Anterior cingulate cortex (tissue), 58 donors: ENCODE results near the gene KARS1.

Experiments
- DNase-seq, 58 donors: peaks; one replicate each; lab custom pipeline; 2025; lab: John Stamatoyannopoulos, UW

KARS1 gene

DNA sequence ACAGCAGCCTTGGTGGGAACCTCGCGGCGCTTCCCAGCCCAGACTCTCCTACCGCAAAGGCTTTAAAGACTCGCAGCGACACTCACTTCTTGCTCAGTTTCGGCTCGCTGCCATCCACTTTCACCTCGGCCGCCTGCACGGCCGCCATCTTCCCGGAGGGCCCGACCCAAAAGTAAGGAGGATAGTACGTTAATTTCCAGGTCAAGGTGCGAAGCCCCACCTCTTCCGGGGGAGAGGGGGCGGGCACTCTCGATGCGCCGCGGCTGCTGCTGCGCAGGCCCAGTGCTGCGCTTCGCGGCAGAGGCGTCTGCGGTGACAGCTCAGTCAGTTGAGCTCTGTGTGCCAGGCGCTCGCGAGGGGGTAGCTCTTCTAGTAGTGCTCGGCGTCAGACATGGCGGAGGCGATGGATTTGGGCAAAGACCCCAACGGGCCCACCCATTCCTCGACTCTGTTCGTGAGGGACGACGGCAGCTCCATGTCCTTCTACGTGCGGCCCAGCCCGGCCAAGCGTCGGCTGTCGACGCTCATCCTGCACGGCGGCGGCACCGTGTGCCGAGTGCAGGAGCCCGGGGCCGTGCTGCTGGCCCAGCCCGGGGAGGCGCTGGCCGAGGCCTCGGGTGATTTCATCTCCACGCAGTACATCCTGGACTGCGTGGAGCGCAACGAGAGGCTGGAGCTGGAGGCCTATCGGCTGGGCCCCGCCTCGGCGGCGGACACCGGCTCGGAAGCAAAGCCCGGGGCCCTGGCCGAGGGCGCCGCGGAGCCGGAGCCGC is at the start of gene KARS1, which contains the start of gene TERF2IP:
Gene KARS1 (minus strand): TSS at position 174 of the 773 bp plus-strand sequence. CDS start 26 bp downstream, at position 148.
Gene TERF2IP (plus strand): TSS at position 282 of the 773 bp plus-strand sequence. CDS start 110 bp downstream, at position 392.
- peak; percentile 73 to 97 (median 93) for DNase-seq

DNA sequence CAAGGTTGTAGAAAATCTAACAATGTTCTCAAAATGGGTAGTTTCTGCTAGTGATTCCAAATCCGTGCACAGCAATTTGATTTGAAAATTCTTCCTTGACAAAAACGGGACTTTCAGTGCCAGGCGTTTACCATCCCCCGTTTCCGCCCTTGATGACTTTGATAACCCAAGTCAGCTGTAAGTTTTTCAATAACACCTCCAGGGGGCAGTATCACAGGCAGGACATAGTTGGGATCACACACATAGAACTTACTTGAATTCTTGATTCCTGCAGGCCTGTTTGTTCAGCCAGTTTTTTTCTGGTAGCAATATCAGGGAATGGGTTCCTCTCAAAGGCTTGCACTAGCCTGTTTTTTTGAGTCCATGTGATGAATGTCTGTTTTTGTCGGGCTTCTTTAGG is 48.2 kb upstream of the KARS1 start:
- DNase-seq = no peak

DNA sequence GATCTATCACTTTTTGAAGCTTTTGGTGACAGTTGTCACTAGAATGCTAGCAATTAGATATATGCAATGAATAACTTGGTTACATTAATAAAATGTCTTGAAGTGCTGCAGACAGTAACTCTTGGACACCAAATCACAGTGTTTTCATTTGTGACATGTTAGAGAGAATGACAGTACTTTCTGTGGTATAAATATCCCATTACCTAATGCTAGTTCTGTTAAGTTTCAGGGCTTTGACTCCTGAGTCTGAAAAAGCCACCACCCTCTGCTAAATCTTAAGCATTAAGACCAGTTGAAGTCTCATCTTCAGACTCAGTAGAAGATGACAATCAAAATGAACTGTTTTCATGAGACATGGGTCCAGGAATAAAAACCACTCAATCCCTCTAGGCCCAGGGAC is 39.9 kb upstream of the KARS1 start:
- no peak for DNase-seq

DNA sequence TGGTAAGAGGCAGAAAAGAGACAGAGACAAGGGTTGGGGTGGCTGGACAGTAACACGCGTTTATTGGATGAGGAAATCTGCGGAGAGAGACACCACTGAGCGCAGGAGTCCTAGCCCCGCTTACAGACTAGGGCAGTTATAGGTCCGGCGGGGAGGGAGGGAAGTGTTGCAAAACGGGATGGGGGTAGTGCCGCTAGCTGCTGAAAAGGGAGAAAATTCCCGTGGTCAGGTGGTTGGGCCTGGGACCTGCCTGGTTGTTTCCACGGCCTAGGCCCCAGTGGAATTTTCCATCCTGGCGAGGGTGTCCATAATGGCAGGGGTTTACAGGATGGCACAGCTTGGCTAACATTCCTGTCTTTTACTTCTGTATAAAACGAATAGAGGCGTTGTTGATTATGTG is 34.8 kb upstream of the KARS1 start:
- no peak for DNase-seq

DNA sequence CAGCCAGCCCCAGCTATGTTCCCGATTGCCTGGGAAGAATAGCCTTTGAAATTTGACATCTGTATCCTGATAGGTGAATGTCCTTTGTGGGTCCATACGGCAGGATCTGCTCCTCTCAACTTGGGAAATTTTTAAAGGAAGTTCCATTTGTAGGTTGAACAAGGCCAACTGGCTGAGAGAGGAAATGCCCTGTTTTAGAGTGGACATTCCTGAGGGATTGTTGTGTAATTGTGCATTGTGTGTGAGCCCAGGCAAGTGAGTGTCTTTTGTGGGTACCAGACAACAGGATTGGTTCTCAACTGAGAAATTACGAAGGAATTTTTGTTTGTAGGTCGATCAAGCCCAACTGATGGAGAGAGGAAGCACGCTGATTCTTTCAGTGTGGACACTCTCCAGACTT is 31.9 kb upstream of the KARS1 start:
- DNase-seq = no peak

DNA sequence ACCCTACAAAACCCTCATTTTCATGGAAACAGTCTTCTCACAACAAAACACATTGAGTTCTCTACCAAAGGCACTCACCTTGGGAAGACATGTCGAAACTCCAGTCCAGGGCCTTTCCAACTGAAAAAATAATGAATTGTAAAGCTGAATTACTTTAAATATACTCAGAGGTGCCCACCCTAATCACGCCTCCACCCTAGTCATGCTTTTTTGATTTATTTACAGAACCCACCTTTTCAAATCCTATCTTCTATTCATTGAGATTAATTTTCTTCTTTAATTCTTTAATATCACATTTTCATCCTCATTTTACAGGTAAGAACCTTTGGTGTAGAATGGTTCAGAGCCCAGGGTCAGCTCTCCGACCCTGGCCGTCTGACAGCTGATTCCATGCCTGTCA is 29.4 kb upstream of the KARS1 start, which contains the start of gene CPHXL2:
Gene CPHXL2 (minus strand): TSS at position 101 of the 400 bp plus-strand sequence. CDS start 10 bp downstream, at position 91.
- no peak for DNase-seq

DNA sequence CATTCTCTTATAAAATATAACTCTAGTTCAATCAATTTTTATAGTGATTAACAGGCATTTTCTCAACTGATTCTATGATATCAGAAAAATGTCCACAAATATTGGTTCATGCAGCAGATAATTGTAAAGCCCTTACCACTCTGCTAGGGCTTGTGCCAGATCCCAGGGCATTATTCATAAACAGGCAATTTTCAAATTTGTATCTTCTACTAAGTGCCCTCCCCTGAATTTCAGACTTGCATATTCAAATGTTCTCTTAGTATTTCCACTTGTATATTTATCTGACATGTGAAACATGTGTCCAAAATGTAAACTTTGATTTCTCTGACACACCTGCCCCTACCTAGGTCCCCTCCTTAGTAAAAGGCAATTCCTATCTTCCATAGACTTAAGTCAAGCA is 20.0 kb upstream of the KARS1 start:
- DNase-seq = no peak

DNA sequence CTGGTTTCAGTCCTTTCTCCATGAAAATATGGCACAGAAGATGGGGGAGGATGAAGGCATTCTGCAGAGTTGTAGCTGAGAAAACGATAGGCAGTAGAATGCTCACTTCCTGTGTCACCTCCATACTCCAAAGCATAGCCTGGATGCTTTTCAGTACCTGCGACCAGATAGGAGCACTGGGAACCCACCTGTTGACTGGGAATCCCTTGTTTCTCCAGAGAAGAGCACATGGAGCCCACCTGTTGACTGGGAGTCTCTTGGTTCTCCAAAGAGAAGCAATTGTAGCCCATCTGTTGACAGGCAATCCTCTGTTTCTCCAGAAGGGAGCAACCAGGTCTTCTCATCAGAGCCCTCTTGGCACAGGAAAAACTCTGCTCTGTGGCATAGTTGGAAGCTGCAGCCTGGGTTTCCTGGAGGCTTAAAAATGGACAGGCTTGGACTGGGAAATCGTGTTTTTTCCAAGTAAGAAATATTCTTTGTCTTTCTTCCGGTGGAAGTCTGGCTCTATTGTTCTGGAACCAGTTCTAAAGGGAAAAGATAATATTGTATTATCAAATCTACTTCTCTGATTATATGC is 13.3 kb upstream of the KARS1 start:
- peak in 6 of 58 donors; percentile 8 to 30 (median 14) for DNase-seq

DNA sequence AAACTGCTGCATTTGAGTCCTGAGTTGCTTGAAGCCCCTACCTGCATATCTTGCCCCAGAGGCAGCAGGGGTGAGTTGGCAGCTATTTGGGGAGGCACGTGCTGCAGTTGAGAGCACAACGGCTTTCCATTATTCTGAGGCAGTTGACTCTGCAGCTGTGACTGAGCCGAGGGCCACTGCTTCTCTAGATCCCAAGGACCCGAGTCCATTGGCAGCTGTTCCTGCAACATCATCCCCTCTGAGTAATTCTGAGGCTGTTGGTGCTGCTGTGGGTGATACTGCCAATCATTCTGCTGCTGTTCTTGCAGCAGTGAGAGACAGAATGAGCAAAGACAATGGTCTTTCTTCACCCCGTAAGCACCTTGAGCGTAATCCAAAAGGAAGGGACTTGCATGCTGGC is 12.9 kb upstream of the KARS1 start:
- peak in 34 of 58 donors; percentile 4 to 66 (median 22) for DNase-seq

DNA sequence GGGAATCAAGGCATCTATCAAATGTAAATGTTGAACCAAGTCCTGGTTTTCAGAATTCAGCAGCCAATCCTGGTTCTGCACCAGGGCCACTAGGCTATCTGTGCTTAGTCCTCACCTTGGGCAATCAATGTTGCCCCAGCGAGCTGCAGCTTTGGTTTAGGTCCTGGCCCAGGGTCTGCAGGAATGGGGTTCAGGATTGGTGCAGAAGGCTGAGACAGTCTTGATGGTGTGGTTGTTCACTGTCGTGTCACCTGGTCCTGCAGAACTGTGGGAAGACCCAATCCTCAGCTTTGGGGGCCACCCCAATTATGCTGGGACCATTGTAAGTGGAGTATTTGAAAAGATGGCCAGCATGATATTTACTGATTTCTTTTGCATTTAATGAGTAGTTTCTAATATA is 10.7 kb upstream of the KARS1 start:
- DNase-seq = no peak

DNA sequence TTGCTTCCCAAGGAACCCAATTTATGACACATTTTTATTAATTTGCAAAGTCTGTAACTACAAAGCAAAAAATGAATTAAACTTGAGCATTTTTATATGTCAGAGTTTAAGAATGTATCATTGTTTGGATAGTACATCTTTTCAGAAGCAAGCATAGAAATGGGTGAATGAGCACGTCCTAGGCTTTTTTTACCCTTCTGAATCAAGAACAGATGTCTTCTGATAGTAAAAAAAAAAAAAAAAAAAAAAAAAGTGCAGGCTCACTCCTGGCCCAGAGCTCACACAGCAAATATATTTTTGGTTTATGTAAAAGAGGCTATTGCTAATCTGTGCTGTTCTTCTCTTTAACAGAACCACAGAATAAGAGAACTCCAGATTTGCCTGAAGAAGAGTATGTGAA is 6.5 kb upstream of the KARS1 start:
- peak in 1 of 58 donors; percentile 5 for DNase-seq

DNA sequence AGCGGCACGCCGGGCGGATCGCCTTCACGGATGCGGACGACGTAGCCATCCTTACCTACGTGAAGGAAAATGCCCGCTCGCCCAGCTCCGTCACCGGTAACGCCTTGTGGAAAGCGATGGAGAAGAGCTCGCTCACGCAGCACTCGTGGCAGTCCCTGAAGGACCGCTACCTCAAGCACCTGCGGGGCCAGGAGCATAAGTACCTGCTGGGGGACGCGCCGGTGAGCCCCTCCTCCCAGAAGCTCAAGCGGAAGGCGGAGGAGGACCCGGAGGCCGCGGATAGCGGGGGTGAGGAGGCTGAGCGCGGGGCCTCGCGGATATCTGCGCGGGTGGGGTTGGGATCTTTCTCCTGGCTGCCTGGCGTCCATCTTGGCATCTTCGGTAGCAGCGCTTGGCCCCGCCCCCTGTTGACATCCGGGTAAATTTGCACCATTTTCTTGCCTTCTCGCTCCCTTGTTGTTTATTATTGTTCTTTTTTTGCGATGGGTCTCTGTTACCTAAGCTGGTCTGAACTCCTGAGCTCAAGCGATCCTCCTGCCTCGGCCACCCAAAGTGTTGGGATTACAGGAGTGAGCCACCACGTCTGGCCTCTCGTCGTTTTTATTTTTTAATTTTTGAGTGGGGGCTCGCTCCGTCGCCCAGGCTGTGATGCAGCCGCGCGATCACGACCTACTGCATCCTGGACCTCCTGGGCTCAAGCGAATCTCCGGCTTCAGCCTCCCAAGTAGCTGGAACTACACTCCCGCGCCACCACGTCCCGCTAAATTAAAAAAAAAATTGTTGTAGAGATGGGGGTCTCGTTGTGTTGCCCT is 1.0 kb upstream of the KARS1 start:
- DNase-seq = peak in 56 of 58 donors; percentile 37 to 91 (median 74)

DNA sequence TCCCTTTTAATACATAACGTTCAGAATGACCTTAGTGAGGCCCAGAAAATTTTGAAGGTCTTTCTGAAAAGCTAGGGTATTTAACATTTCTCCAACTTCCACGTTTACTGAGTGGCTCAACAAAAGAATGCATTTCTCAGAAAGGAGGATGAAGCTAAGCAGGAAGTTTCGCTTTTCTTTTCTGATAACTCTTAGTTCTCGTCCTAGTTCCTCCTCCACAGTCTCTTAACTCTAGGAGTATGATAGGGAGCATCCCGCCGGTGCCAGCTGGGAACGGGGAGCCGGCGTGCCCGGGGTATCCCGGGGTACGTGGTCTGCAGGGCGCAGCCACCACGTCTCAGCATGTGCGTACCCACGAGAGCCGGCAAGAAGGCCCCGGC is 363 bp downstream of the KARS1 start:
- no peak for DNase-seq

DNA sequence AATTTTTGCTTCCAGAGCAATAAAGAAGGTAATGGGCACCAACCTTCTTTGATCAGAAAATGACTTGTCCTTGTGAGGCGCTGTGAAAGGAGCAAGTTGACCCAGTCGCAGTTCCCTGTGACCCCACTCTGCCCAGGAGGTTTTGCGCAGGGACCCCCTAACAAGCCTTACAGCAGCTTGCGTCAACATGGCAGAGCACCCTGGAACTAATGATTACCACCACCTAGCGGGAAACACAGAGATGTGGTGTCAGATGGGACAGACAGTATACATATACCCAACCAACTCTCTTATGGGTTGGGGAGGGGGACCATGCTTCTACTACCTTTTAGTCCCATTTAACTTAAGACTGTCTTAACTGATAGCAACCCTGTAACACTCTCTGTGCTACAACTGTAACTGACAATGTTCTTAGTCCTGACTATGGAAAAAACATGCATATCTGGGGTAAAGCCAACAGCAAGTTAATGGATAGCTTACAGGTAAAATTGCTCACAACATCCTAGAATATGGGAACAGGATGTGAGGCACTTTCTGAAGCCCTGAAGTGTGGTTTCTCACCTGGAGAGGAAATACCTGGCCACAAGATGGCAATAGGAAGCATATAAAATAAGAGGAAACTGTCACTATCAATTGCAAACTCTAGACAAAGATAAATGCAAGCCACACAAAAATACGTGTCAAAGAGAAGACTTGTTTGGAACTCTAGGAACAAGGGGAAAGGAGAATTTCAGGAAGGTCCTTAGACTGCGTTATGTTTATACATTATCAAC is 3.0 kb downstream of the KARS1 start:
- no peak for DNase-seq

DNA sequence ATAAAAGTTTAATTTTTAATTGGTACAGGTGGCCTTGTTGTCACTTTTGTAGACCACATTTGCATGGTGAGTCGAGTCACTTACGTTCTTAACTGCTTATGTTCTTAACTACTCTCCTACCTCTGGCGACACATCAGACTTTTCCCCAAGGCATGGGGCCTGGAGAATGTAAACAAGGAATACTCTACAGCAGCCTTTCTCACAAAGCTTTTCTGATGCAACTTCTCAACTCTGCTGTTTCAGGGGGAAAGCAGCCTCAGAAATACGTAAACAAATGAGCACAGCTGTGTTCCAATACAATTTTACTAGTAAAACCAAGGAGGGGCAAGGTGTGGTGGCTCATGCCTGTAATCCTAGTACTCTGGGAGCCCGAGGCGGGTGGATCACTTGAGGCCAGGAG is 6.9 kb downstream of the KARS1 start:
- DNase-seq = no peak

DNA sequence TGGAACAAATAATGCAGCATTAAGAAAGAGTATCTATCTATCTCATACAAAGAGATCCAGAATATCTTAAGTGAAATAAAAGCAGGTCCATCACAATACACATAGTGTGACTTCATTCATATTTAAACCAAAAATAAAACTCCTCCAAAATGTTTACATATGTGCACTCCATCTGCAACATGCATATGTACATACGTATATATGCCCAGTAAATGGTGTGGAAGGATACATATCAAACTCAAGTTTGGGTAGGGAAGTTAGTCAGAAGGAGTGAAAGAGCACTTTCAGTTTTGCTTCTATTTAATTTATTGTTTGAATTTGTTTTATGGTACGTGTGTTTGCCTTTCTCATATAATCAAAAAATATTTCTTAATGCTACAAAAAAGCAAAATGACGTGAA is 12.4 kb downstream of the KARS1 start:
- no peak for DNase-seq

DNA sequence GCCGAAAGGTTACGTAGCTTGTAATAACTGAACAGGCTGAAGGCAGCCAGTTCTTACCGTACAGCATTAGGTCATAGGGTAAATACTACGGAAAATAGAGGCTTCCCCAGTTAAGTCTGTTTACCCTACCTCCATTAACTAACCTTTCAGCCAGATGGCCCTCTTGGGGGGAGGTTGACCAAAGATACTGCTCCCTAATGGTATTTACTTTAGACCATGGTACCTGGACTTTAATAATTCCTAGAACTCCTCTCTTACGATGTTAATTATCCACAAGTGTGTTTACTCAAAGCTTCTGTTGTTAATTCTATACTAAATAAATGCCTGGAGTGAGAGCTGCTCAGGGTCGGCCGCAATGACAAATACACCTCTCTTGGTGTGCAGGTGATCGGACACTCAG is 14.6 kb downstream of the KARS1 start:
- no peak for DNase-seq

DNA sequence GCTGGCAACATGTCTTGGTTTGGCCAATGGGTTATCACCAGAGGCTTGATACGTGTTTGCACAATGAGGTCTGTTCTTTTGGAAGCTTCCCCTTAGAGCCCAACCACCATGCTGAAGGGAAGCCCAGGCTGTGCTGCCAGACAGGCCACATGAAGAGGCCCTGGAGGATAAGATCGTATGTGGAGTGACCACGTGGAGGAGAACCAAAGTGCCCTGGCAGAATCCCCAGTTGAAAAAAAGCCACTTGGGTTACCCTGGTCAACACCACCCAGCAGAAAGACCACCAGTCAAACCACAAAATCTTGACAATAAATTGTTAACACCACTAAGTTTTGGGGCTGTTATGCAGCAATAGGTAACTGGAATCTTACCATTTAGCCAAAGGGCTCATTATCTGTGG is 17.4 kb downstream of the KARS1 start:
- DNase-seq = no peak

DNA sequence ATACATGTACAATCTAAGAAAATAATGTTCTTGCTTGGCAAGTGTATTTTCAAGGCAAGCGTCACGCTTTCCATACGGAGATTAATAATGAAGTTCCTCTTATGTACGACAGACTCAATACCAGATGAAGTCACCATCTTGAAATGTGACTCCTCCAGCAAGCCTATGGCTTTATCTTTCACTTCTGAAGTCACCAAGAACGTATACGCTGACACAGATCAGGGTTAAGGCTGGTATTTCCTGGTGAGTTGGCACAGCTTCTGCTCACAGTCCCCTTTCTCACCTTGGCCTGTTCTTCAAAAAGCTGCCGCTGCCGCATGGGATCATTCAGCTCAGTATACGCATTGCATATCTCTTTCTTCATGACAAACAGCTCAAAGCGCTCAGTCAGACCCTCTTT is 18.3 kb downstream of the KARS1 start:
- DNase-seq = no peak

DNA sequence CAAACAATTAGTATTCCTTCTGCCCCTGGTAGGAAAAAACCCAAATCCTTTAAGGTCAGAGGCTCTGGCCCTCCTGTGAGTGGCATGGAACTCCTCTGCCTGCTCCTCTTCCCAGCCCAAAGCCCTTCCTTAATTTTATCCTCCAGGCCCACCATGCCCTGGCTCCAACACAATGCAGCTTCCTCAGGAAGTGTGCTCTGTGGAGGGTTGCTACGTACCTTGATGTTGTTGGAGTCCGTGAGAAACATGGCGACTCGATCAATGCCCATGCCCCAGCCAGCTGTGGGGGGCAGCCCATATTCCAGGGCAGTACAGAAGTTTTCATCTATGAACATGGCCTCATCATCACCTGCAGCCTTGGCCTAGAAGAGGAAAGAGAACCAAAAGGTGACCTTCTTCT is 19.1 kb downstream of the KARS1 start:
- no peak for DNase-seq
